ENCODE results near the gene TMC1. TPM values are rescaled to one million over a fixed set of nuclear protein-coding genes. Genes with fewer than 3 reads are reported as not detected.
A peak's percentile ranks its signal among the peaks of the same experiment; 100 is the strongest.

TMC1 gene
- total RNA-seq, 2 donors from 2014 or later: not detected

DNA sequence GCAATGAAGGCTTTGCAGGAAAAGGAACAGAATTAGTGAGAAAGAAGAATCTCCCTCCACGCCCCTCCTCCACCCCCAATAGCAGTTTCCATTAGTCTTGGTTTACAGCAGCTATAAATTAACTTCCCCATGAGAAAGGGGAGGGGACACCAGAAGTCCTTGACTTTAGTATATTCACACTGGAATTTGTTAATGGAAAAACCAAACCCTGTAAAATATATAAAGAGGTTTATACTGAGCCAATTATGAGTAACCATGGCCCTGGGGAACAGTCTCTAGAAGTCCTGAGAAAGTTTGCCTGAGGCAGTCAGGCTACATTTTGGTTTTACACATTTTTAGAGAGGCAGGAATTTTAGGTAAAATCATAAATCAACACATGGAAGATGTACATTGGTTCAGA, 342.9 kb downstream of the TMC1 start:
- no peak overlapping the region for H3K27ac Mint-ChIP-seq
- H3K27me3 Mint-ChIP-seq: peaks cover 7 to 47% of the 10 kb centered on the region in 2 donors
- H3K4me1 Mint-ChIP-seq (ENCODE audit: low read depth in 2 of 2): no peaks in the 10 kb centered on the region
- no peak overlapping the region for H3K4me3 Mint-ChIP-seq
- H3K36me3 Mint-ChIP-seq: no peaks in the 10 kb centered on the region
- no peak for ATAC-seq
- no peak for DNase-seq (ENCODE audit: low spot score)
- no peaks in the 10 kb centered on the region for H3K9me3 Mint-ChIP-seq

DNA sequence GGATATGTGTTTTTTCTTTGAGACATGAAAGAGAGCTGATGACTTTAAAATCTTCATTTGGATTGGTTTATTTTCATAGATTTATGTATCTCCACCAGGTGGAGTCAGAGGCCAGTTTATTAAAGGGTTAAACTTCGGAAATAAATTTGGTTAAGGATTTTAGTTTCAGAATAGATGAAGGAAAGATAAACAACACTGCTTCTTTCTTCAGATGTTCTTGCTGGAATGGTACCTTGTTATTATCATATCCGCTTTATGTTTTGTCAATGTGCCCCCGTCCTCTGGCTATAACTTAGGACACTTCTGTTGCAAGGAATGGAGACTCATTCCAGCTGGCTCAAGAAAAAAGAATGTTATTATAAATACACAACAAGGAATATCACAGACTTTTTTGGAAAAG, 350.3 kb downstream of the TMC1 start:
- Mint-ChIP-seq H3K4me3 (no peak overlapping the region), H3K36me3 (no peaks in the 10 kb centered on the region), H3K9me3 (no peaks in the 10 kb centered on the region), H3K27me3 (peaks cover 12 to 32% of the 10 kb centered on the region in 2 donors), H3K27ac (no peak overlapping the region), H3K4me1 (ENCODE audit: low read depth in 2 of 2) (no peaks in the 10 kb centered on the region)
- DNase-seq (ENCODE audit: low spot score) (no peak), ATAC-seq (no peak)

DNA sequence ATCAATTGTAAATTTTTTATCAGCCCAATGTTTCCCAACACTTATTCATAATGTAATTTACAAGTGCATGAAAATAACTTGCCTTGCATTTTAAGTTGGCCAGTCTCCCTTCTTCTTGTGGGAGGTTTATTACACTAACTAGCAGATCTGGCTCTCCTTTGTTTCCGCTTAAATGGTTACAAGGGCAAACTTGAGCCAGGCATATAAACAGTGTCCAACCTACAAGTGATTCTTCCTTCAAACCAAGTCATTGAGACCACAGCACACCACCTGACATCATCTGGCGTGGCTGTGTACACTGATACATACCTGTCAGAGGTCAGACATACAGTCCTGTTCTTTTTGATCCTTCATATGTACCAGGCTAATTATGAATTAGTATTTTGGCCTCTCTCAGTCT, 351.3 kb downstream of the TMC1 start:
- Mint-ChIP-seq H3K36me3 (no peaks in the 10 kb centered on the region), H3K27me3 (peaks cover 9 to 22% of the 10 kb centered on the region in 2 donors), H3K9me3 (no peaks in the 10 kb centered on the region), H3K27ac (no peak overlapping the region), H3K4me1 (ENCODE audit: low read depth in 2 of 2) (no peaks in the 10 kb centered on the region), H3K4me3 (no peak overlapping the region)
- no peak for DNase-seq (ENCODE audit: low spot score)
- ATAC-seq: no peak

DNA sequence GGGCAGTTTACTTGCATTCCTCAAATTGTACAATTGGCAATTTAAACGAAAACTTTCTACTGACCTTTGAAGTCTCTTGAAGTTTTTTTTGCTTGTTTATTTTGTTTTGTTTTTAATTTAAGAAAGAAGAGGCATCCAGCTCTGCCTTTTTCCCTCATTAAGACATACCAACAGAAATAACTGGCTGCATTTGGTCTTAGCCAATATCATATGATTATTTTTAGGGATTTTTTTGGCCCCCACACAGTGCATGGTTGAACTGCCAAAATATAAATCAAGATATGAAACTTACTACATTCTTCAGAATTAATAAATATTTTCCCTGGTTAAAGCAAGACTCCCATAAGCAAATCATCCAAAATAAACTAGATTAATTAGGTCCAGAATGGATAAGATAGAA, 352.0 kb downstream of the TMC1 start:
- H3K4me3 Mint-ChIP-seq: no peak overlapping the region
- H3K27ac Mint-ChIP-seq: no peak overlapping the region
- peaks cover 10 to 14% of the 10 kb centered on the region in 2 donors for H3K27me3 Mint-ChIP-seq
- H3K9me3 Mint-ChIP-seq: no peaks in the 10 kb centered on the region
- ATAC-seq: no peak
- H3K4me1 Mint-ChIP-seq (ENCODE audit: low read depth in 2 of 2): no peaks in the 10 kb centered on the region
- H3K36me3 Mint-ChIP-seq: no peaks in the 10 kb centered on the region
- DNase-seq (ENCODE audit: low spot score): no peak

DNA sequence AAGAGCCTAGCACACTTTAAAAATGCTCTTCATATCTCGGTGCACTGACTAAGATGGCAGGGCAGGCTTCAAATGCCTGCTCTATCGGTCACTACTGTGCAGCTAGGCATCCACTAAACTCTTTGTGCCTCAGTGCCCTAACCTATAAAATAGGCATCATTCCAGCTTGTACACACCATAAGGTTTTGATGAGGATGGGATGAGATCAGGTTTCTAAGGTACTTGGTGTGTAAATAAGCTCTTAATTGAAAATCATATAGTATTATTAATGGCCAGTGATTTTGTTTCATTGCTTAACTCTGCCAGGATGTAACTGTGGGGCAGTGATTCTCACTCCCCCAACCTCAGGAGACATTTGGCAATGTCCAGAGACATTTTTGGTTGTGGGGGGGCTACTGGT, 352.9 kb downstream of the TMC1 start:
- DNase-seq (ENCODE audit: low spot score) (no peak), ATAC-seq (no peak)
- no peaks in the 10 kb centered on the region for H3K36me3 Mint-ChIP-seq
- peaks cover 9 to 14% of the 10 kb centered on the region in 2 donors for H3K27me3 Mint-ChIP-seq
- no peak overlapping the region for H3K4me3 Mint-ChIP-seq
- no peaks in the 10 kb centered on the region for H3K9me3 Mint-ChIP-seq
- H3K27ac Mint-ChIP-seq: no peak overlapping the region
- H3K4me1 Mint-ChIP-seq (ENCODE audit: low read depth in 2 of 2): no peaks in the 10 kb centered on the region

DNA sequence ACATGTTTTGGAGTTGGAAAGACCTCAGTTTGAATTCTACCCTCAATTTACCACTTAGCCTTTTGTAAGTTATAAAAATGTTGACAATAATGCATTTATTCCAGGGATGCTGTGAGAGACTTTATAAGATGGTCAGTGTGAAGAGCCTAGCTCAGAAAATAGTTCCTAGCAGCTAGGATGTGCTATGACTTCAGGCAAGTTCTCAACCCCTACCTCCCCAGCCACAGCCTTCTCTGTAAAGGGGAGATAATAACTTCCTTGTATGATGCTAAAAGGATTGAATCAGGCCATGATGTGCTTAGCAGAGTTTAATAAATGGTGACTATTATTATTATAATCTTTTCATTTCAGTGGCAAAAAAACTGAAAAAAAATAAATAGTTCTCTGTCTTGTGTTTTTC, 353.8 kb downstream of the TMC1 start:
- H3K27ac Mint-ChIP-seq: no peak overlapping the region
- no peak overlapping the region for H3K4me3 Mint-ChIP-seq
- H3K36me3 Mint-ChIP-seq: no peaks in the 10 kb centered on the region
- no peaks in the 10 kb centered on the region for H3K4me1 Mint-ChIP-seq (ENCODE audit: low read depth in 2 of 2)
- no peak for ATAC-seq
- peaks cover 7 to 14% of the 10 kb centered on the region in 2 donors for H3K27me3 Mint-ChIP-seq
- H3K9me3 Mint-ChIP-seq: no peaks in the 10 kb centered on the region
- DNase-seq (ENCODE audit: low spot score): no peak

DNA sequence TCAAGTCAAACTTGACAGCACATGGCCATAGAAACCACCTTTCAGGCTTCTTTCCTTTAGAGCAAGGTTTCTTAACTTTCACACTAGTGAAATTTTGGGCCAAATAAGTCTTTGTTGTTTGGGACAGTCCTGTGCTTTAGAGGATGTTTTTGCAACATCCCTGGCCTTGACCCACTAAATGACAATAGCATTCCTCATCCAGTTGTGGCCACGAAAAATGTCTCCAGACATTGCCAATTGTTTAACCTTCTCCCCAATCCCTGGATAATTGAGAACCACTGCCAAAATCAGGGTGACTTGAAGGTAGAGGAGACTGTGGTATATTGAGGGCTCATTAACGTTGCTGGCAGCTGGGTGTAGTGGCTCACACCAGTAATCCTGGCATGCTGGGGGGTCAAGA, 359.4 kb downstream of the TMC1 start:
- Mint-ChIP-seq H3K27me3 (peaks cover 0 to 3% of the 10 kb centered on the region in 2 donors), H3K4me3 (no peak overlapping the region), H3K9me3 (no peaks in the 10 kb centered on the region), H3K36me3 (no peaks in the 10 kb centered on the region), H3K27ac (no peak overlapping the region), H3K4me1 (ENCODE audit: low read depth in 2 of 2) (no peaks in the 10 kb centered on the region)
- DNase-seq (ENCODE audit: low spot score) (no peak), ATAC-seq (peak in 1 of 2 donors; percentile 15)

DNA sequence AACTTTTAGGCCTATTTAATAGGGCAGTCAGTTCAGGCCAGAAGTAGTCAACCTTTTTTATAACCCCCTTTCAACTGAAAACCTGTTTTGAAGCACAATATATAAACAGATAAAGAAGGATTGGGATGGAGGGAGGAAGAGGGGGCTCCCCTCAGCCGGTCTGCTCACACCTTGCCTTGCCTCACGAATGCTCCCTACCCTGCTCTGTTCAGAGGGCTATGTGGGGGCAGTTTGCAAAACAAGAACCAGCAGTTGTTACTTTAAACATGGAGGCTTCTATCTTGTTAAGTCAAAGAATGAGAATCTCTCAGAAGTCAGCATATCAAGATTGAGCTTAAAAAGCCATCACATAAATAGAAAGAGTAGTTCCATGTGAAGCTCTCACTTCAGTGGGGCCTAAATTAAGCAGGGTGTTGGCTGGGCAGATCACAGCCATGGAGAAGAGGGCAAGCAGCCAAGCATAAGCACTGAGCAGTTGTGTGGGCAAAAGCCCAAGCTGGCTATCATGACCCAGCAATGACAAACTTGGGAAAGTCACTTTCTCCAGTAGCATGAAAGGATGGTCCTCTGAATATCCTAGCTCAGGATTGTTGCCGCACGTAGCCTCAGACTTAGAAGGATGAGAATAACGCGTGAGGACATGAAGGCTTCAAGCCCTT, 360.8 kb downstream of the TMC1 start:
- H3K4me3 Mint-ChIP-seq: no peak overlapping the region
- no peak for ATAC-seq
- DNase-seq (ENCODE audit: low spot score): no peak
- no peaks in the 10 kb centered on the region for H3K9me3 Mint-ChIP-seq
- H3K36me3 Mint-ChIP-seq: no peaks in the 10 kb centered on the region
- no peak overlapping the region for H3K27ac Mint-ChIP-seq
- H3K27me3 Mint-ChIP-seq: peaks cover 0 to 3% of the 10 kb centered on the region in 2 donors
- H3K4me1 Mint-ChIP-seq (ENCODE audit: low read depth in 2 of 2): no peaks in the 10 kb centered on the region

DNA sequence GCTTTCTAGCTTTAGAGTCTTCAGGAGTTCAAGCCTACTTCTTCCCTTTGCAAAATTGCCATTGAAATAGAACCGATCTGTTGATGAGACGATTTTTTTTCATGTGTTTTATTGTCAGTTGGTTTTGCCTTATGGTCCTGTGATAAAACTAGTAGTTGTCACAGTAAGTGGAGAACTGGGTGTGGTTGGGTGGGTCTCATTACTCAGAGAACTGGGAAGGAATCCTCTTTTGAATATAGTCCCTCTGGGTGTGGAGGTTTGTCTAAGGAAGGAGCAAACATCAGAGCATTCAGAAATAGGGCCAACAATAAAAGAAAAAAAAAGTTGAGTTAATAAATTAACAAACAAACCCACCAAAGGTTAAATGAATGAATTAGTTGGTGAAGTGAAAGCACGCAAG, 362.5 kb downstream of the TMC1 start:
- Mint-ChIP-seq H3K27me3 (peaks cover 0 to 1% of the 10 kb centered on the region in 2 donors), H3K9me3 (no peaks in the 10 kb centered on the region), H3K4me3 (no peak overlapping the region), H3K27ac (no peak overlapping the region), H3K4me1 (ENCODE audit: low read depth in 2 of 2) (no peaks in the 10 kb centered on the region), H3K36me3 (no peaks in the 10 kb centered on the region)
- DNase-seq (ENCODE audit: low spot score) (no peak), ATAC-seq (no peak)

DNA sequence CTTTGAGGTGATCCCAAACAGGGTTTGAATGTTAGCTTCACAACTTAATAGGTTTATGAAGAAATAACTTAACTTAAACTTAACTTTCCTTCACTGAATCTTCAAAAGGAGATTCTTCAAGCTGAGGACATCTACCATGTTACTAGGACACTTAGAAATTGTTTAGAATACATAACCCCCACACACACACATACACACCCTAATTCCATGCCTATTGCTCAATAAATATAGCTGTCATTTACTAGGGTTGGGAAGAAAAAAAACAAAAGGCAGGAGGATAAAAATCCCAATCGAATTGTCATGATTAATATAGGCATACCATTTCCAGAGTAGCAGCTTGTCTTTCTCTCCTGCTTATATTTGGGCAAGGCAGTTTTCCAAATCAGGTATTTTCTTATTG, 363.1 kb downstream of the TMC1 start:
- Mint-ChIP-seq H3K27ac (no peak overlapping the region), H3K4me1 (ENCODE audit: low read depth in 2 of 2) (no peaks in the 10 kb centered on the region), H3K36me3 (no peaks in the 10 kb centered on the region), H3K27me3 (peaks cover 2 to 8% of the 10 kb centered on the region in 2 donors), H3K9me3 (no peaks in the 10 kb centered on the region), H3K4me3 (no peak overlapping the region)
- no peak for DNase-seq (ENCODE audit: low spot score)
- no peak for ATAC-seq

Other genes starting within 250 kb of the TMC1 start
- gene ZFAND5, start 156.4 kb upstream of the TMC1 start, total RNA-seq: 100 to 1,000 TPM; 102 to 115 TPM